H1 (cell line): Measurements from ENCODE around the gene BATF3.

Experiments used
- ATF3 ChIP-seq: IDR thresholded peaks from 2 replicates; pipeline ENCODE4 v1.6.1; 2011; ENCODE audit warnings: low read depth, mild to moderate bottlenecking, low read length; ENCODE audit not compliant: insufficient read depth
- CTCF ChIP-seq, 3 experiments: IDR thresholded peaks; 1 replicate in 2 of 3; 2 replicates in 1 of 3; pipeline versions ENCODE4 v1.5.1 to v1.6.1; 2011; ENCODE audit warnings: low read length in 3 of 3, mild to moderate bottlenecking in 3 of 3, inconsistent platforms in 2 of 3, low read depth in 1 of 3, moderate library complexity in 1 of 3; ENCODE audit not compliant: insufficient read depth in 1 of 3; ENCODE audit errors: control extremely low read depth in 1 of 3
- EGR1 ChIP-seq: IDR thresholded peaks from 2 replicates; pipeline ENCODE4 v1.6.1; 2011; ENCODE audit warnings: low read depth, low read length, borderline replicate concordance
- GABPA ChIP-seq: IDR thresholded peaks from 2 replicates; pipeline ENCODE4 v1.6.1; 2011; ENCODE audit warnings: mild to moderate bottlenecking, low read length, moderate library complexity, borderline replicate concordance; ENCODE audit not compliant: insufficient read depth
- MAFK ChIP-seq: IDR thresholded peaks from 2 replicates; pipeline ENCODE4 v1.6.1; 2012; ENCODE audit warnings: low read depth, mild to moderate bottlenecking, improper control_type of control experiment, low read length
- POLR2A ChIP-seq, 2 experiments: IDR thresholded peaks; 1 replicate in 1 of 2; 2 replicates in 1 of 2; pipeline ENCODE4 v1.6.1; 2011; ENCODE audit warnings: low read depth in 2 of 2, low read length in 2 of 2, mild to moderate bottlenecking in 2 of 2; ENCODE audit errors: control extremely low read depth in 1 of 2
- POLR2AphosphoS5 ChIP-seq: IDR thresholded peaks from 2 replicates; pipeline ENCODE4 v1.6.1; 2011; ENCODE audit warnings: low read depth, low read length
- RAD21 ChIP-seq, 2 experiments: IDR thresholded peaks in 1 of 2; conservative IDR thresholded peaks in 1 of 2; 2 replicates each; pipeline ENCODE4 v1.6.1; 2011; ENCODE audit warnings: low read depth in 2 of 2, low read length in 2 of 2, improper control_type of control experiment in 1 of 2, inconsistent platforms in 1 of 2, mild to moderate bottlenecking in 1 of 2, moderate library complexity in 1 of 2
- SIN3A ChIP-seq, 2 experiments: IDR thresholded peaks in 1 of 2; conservative IDR thresholded peaks in 1 of 2; 2 replicates each; pipeline ENCODE4 v1.6.1; 2011 to 2012; ENCODE audit warnings: low read length in 2 of 2, improper control_type of control experiment in 1 of 2, low read depth in 1 of 2, mild to moderate bottlenecking in 1 of 2
- YY1 ChIP-seq: IDR thresholded peaks from 2 replicates; pipeline ENCODE4 v1.6.1; 2011; ENCODE audit warnings: low read depth, mild to moderate bottlenecking, low read length

GRCh38 chr1:212701910-212702309 is 2.3 kb upstream of the BATF3 start:
- TF ChIP-seq RAD21 (IDR thresholded peaks at IDR 0.05 in 1 of 2, conservative IDR thresholded peaks at IDR 0.05 in 1 of 2; ENCODE audit: low read depth in 2 of 2, low read length in 2 of 2) = no peak
- TF ChIP-seq CTCF (IDR thresholded peaks at IDR 0.05; ENCODE audit: control extremely low read depth in 1 of 3, insufficient read depth in 1 of 3, low read depth in 1 of 3, low read length in 3 of 3) = no peak
- no peak for TF ChIP-seq YY1
- no peak for TF ChIP-seq GABPA
- TF ChIP-seq POLR2AphosphoS5 = no peak
- no peak for TF ChIP-seq MAFK
- TF ChIP-seq EGR1 = no peak
- TF ChIP-seq SIN3A (conservative IDR thresholded peaks at IDR 0.05 in 1 of 2, IDR thresholded peaks at IDR 0.05 in 1 of 2; ENCODE audit: low read depth in 1 of 2, low read length in 2 of 2) = no peak
- TF ChIP-seq ATF3 = no peak
- no peak for TF ChIP-seq POLR2A (IDR thresholded peaks at IDR 0.05; ENCODE audit: control extremely low read depth in 1 of 2, low read depth in 2 of 2, low read length in 2 of 2)
